GM04504 (cell line): ENCODE measurements around the gene PLXNA4.

Source experiments
- DNase-seq: peaks from one replicate; pipeline ENCODE4 v3.0.0-alpha.2; 2012; ENCODE audit warnings: low read depth

PLXNA4 gene

DNA sequence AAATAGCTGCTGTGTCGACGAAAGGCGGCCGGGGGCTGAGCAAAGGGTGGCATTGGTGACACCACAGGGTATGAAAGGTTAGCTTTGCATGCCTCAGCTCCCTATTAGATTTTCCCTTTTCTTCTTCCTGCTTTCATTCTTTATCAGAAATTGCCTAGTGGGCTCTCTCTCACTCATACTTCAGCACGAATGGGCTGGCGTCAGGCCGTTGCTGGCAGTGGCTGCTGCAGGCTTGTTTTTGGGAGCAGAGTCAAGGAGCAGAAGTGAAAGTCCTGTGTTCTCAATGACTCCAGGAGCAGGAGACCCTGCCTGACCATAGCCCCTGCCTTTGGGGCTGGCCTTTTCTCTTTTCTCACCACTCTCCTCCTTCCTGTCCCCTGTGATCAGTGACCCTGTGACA lies 318.0 kb downstream of the PLXNA4 start:
- no peak for DNase-seq

DNA sequence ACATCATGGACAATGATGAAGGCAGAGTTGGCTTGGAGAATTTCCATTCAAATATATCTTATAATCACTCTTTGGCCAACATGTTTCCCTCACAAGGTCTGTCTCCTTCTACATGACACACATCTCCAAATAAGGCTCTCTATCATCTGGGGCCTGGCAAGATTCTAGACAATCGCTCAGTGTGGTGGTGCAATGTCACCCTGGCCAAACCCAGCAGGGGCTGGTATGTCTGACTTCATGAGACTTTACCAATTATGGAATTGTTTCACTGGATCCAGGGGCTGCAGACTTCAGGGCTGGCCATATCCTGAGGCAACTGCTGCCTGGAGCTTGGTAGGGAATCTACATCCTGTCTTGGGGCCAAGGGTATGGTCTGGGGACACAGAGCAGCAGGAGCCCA lies 319.0 kb downstream of the PLXNA4 start:
- DNase-seq, result no peak

DNA sequence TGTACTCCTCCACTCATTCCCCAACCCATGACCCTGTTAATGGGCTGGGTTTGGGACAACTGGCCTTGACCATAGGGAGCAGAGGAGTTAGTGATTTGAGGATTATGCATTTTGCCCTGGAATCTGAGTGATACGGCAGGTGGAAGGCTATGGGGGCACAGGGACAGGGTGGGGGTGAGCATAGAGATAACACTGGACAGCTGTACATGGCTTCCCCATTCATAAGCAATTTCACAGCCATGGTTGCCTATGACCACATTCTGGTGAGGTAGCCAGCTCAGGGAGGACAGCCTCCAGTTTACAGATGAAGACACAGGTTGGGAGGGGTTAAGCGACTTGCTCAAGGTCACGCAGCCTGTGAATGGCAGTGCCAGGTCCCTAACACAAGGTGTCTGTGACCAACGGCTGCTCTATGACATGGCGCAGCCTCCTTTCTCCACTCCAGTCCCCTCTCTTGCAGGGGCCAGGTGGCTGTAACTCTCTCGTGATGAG lies 319.5 kb downstream of the PLXNA4 start:
- no peak for DNase-seq

DNA sequence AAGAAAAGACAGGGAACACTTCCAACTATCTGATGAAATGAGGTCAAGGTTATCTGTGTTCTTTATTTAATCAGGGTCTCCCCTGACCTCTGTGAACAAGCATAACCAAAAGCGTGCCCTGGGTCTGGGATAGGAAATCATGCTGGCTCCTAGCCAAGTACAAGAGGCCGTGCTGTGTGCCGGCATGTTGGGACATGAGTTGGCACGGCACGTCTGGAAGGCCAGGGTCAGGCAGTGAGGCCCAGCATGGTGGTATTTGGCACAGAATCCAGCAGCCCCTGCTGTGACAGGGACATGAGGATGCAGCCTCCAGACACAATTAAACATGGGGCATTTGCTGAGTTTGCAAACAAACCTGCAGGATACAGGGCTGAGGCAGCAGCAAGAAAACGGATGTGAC lies 320.4 kb downstream of the PLXNA4 start:
- no peak for DNase-seq

DNA sequence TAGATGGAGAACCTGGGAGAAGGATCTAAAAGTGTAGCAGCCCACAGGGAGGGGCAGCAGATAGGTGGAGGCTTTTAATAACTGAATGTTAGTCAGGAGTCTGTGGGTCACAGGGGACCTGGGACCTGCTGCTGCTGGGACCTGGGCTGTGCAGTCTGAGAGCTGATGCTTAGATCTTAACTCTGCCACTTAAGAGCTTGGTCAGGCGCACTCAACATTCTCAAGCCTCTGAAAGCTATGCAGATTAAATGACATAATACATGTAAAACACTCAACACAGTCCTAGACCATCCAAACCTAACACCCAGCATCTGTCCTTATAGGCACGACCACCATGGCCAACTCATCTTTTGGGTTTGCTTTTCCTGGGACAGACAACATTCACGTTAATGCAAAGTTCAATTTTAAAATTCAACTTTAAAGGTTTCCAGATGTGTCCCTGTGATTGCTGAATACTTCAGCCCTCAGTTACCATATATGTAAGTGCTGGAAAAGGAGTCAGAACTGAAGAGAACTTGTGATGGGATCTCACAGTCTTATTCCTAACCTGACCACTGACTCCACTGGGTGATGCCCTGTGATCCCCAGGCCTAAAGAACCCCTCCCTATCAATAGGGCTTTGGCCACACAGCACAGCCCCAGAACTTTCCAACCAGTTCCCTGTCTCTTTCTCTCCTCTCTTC lies 321.0 kb downstream of the PLXNA4 start:
- no peak for DNase-seq

DNA sequence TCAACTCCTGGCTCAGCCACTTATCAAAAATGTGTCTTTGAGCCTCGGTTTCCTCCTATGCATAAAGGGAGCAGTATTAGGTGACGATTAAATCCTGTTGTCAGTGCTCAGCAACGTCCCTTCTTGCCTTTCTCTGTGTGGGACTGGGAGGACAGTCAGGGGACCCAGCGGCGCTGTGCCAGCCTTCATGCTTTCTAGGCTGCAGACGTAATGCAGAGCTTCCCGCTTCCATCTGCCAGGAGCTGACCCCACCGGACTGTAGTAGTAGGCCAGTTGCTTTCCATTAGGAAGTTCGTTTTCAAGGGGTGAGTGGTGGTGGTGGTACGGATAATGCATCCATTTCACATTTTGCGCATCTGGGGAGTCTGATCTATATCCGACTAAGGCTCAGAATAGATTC lies 321.8 kb downstream of the PLXNA4 start:
- DNase-seq, result no peak

DNA sequence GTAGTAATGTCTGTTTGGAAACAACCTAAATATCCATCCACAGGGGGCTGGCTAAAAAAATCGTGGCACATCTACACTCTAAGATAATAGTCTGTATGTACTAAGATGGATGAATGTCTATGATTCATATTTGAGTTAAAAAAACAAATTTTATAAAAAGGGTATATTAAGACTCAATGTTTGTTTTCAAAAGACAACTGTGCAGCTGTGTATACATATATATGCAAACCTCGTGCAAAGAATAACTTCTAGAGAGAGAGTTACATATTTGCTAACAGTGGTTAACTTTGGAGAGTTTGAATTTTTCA lies 323.5 kb downstream of the PLXNA4 start:
- no peak for DNase-seq

DNA sequence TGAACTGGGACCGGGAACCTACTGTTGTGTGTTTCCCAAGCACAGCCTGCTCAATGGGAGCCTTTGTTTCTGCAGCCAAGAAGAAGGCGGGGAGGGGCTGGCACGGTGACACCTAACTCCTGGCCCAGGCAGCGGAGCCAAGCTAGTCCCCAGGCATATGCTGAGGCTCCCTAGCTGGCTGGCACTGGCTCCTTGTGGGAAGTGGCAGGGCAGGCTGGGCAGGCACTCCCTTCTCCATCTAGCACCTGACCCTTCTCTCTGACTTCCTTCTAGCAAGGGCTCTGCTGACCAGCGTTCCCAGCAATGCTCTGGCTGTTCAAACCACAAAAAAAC lies 325.0 kb downstream of the PLXNA4 start:
- no peak for DNase-seq

DNA sequence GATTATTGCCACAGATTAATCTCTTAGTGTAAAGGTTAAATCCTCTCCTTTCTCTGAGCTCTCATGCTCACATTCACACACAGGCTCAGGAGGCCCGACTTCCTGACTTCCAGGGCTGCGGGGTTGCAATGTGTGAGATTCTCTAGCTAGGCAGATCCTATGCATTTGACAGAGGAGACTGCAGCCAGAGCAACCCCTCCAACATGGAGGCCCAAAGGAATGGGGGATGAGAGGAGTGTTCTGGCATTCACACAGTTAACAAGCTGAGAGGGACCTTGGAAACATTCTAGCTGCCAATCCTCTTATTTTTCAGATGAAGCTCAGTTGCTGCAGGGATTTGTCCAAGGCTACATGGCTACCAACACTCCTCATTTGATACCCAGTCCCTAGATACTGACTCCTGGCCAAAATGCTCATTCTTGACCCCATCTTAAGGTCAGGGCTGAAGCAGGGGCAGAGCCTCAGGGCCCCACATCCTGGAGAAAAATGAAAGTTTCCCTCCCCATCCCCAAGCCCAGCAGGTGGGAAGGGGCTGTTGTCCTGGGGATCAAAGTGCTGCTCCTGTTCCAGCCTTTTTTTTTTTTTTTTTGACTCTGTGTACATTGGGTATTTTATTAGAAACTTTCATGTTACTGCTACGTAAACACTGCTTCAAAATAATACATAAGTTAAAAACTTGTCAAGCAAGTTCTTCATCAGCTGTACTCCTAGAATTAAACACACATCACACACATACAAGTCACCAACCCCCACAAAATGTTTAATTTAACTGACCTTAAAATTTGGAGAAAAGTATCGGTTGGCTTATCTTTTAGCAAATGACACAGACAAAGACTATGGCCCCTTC lies 325.6 kb downstream of the PLXNA4 start:
- no peak for DNase-seq

DNA sequence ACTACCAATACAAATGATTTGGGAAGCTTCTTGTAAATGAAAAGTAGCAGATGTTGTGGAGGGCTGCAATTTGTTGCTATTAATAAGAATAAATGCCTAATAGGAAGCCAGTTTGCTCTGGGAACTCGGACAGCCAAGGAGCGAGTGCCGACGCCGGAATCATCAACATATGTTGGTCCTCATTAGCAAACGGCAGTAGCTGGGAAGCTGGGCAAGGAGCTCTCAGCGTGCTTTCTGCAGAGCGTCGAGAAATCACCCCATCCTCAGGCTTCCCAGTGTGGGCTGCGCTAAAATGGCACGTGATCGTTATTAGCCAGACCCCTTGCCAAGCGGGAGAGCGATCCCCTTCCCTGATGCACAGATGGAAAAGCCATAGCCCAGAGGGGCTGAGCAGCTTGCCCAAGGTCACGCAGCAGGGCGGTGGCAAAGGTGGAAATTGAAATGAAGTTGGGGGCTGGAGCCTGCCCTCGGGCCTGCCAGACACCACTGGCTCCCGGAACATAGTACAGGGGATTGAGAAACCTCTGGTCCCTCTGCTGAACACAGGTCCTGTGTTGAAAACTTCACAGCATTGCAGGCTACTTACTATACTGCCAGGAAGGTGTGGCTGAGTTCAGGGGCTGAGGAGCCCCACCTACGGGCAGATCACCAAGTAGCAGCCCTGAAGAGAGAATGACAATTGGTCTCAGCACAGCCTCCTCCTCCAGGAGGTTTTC lies 326.9 kb downstream of the PLXNA4 start:
- no peak for DNase-seq

DNA sequence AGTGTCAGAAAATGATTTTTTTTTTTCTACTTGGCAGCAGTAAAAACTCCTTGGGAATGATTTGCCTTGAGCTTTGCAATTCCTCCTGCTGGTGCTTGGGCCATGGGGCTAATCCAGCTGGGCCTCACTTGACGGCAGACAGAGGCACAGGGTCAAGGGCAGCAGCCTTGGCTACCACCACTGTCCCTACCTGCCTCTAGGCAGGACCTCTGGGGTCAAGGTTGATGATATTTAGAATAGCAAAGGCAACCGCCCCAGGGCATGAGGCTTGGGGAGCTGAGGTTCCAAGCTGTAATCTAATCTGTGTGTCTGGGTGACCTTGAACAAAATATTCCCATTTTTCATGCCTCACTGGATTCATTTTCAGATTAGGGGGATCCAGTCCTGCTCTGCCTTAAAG lies 327.4 kb downstream of the PLXNA4 start:
- DNase-seq, result no peak

DNA sequence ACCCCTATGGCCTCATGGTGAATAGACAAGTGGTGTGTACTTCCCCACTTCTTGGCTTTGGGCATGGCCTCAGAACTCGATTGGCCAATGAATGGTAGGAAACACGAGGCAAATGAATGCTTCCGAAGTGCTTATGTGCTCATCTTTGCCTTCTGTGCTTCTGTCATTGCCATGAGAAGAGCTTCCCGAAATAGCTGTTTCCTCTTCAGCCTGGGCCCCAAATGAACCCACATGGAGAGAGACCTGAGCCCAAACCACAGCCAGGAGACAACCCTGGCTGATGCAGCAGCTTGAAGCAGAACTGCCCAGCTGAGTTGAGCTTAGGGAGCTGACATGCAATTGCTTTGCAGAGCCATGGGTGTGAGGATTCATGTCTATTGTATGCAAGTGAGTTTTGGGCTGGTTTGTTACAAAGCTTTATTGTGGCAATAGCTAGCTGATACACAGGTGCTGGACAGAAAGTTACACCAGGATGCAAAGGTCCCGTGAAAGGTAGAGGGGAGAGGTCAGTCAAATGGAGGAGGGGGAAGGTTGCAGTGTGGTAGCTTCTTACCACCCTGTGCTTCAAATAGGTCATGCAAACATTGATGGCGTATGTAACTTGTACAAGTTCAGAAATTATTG lies 328.2 kb downstream of the PLXNA4 start:
- DNase-seq, result no peak

DNA sequence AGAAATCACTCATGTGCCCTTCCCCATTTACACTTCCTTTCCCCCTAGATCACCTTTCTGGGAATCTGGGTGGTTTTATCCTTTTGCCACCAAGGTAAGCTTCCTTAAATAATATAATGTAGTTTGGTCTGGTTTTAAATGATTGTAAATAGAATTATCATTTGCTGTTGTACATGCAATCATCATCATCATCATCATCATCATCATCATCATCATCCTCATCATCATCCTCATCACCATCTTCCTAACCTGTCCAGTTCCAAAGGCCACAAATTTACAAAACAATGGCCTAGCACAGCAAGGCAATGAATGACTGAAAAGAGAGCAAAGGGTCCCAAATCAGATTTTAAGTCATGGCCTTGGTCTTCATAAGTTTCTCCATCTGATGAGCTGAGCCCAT lies 329.7 kb downstream of the PLXNA4 start:
- DNase-seq, result no peak

DNA sequence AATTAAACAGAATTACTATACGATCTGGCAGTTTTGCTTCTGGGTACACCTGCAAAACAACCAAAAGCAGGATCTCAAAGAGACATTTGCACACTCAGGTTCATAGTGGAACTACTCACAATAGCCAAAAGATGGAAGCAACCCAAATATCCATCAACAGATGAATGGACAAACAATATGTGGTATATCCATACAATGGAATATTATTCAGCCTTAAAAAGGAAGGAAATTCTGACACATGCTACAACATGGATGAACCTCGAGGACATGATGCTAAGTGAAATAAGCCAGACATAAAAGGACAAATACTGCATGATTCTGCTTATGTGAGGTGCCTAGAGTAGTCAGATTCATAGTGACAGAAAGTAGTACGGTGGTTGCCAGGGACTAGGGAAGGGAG lies 330.7 kb downstream of the PLXNA4 start:
- no peak for DNase-seq

DNA sequence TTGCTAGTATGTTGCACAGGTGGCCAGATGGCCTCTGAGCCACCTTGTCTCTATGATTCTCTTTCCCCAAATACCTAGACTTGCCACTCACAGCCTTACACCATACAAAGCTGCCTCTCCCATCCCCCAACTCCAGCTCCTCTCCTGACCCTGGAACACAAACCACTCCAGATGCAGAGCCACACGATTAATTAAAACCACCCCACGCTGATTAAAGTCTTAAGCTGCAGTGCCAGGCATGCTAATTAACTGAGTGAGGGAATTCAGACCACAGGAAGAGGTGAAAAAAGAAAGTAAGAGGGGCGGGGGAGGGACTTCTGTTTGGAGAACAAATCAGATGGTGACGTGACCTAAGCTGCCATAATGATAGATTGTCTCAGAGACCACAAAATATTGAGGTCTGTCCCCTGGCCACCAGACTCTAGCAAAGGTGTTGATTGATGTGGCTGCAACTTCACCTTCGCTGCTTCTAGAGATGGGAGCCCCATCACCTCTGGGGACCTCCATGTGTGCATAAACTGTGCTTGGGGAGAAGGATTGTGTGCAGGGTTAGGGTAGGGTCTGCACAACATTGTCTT lies 331.3 kb downstream of the PLXNA4 start:
- DNase-seq, result no peak

DNA sequence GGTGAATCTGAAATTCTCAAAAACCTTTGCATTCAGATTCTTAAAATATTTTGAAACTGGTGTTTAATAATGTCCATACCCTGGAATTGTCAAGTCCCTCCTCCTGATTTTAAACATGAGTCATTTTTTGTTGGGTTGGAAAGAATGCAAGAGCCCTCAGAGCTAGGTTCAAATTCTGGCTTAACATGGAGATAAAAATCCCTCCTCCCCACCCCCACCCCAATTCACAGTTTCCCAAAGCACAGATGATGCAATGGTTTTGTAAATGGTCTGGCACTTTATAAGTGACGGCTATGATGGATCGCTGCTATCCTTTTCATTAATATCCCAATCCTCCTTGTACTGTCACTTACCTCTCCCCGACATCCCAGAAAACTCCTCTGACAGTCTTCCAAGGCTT lies 332.8 kb downstream of the PLXNA4 start:
- DNase-seq, result no peak

DNA sequence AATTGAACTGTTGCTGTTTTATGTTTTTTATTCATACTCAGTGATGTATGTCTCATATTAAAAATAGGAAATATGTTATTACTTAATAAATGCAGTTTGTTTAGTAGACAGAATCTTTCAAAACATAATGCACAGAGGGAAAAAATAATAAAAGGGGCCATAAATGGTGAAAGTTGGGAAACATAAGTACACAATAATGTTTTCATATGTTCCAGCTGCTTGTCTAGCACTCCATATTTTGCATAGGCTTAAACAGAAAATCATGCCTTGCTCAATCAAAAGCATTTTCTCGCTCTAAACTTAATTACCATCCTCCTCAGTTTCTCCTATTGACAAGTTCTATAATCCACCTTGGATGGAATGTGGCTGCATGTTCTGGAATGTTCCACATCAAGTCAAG lies 333.2 kb downstream of the PLXNA4 start:
- no peak for DNase-seq

DNA sequence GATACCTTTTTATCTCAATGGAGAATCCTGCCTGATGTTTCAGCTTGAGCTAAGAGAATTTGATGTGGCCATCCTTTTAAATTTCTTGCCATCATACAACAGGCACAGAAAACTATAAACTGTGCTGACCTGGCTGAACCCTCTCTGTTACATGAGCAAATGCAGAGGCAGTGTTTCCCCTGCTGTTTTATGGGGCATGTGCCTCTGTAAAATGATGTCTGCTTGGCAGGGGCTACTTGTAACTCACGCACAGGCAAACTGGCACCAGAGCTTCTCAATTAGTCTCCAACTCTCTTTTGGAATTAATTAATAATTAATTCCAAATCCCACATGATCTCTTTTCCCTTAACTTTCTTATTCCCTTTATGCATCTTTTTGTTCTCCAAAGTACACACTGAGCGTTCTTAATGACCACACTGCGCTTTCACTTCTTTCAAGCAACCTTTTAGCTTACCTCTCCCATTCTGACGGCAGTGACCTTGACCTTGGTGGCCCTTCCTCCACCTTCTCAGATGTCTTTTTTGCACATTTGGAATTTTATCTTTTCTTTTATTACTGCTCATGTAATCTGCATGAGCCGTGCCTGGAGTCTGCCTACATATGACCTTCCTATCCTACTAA lies 334.0 kb downstream of the PLXNA4 start:
- no peak for DNase-seq

DNA sequence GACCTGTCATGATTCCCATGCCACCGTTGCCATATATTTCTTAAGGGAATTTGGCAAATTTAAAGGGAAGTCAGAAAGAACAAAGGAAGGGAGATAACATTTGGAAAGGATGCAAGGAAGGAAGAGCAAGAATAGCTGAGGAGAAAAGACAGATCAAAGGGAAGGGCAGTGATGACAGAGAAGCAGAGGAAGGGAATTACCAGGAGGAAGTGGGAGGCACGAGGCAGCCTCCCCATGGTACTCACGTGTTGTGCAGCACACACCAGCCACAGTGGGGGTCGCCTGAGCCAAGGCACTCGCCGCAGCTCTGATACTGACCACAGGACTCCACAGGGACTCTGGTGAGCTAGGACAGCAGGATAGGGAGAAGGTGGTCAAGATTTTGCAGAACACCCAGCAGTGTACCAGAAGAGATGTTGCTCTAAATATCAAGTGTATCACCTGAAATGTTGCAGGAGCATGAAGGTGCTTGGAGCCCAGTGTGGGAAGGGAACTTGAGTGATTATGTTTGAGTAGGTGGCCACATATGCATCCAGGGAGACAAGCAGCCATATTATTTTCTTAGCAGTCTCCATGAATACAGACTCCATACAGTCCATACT lies 335.3 kb downstream of the PLXNA4 start:
- no peak for DNase-seq

DNA sequence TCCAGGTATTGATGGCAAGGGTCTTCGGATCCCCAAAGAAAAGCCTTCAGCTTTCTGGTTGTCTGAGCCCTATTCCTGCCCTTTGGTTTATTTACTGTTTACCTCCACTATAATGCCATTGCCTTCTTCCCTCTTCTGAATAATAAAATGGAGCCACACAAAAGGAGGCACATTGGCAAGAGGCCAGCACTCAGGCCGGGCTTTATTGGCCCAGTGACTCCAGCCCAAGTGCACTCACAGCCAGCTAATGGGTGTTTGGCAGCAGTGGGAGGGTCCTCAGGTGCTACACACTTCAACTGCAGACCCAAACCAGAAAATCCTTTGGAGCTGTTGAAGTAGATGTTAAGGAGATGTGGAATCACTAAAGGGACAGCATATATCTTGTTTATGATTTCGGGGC lies 336.0 kb downstream of the PLXNA4 start:
- no peak for DNase-seq

DNA sequence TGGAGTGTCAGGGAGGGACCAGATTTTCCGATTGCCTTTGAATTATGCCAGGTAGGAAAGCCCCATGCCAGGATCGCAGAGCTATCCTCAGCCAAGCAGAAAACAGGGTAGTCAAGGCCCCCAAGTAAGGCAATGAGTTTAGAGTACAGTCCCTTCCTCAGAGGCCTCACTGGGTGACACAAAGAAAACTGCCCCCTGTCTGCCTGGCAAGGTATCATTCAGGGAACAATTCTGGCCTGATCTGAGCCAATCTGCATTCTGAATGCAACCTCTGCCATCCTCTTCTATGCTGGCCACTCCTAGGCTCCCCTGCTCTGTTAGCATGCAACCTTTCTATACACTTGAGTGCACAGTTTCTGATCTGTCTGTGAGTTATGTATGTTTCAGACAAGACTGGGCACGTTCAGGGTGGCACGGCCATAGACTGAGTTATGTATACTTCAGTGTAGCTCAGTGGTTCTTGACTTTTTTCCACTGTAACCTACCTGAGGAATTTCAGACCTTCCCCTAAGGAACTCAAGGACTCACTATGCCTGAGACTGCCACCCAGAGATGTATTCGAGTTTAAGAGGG lies 336.8 kb downstream of the PLXNA4 start:
- DNase-seq, result no peak
